Thoracic aorta (tissue), 2 donors: ENCODE measurements around the gene TP53AIP1. TPM values are rescaled to one million over a fixed set of nuclear protein-coding genes. Genes with fewer than 3 reads are reported as not detected.

Experiments
- ATAC-seq: fragments of 150-250 bp; one replicate; pipeline ENCODE4 v1.8.0; 2017; ENCODE audit warnings: low read depth; ENCODE audit not compliant: insufficient number of reproducible peaks, low FRiP score
- DNase-seq: peaks from one replicate; pipeline ENCODE4 v3.0.0-alpha.2; 2020; ENCODE audit warnings: low spot score
- H3K27ac ChIP-seq, 2 donors: fragments of 200-600 bp; sonication (generic); 1 replicate in 1 of 2; 2 replicates in 1 of 2; pipeline ENCODE4 v1.5.1; 2016; ENCODE audit warnings: mild to moderate bottlenecking in 2 of 2, moderate library complexity in 2 of 2
- H3K27me3 ChIP-seq: fragments of 200-600 bp; sonication (generic); replicated peaks from 2 replicates; pipeline ENCODE4 v1.6.0; 2016; ENCODE audit warnings: mild to moderate bottlenecking; ENCODE audit not compliant: insufficient read depth
- H3K36me3 ChIP-seq: fragments of 200-600 bp; sonication (generic); one replicate; pipeline ENCODE4 v1.5.1; 2016
- H3K4me1 ChIP-seq, 2 donors: fragments of 200-600 bp; sonication (generic); 1 replicate in 1 of 2; 2 replicates in 1 of 2; pipeline versions ENCODE4 v1.5.1 to v1.6.0; 2016; ENCODE audit warnings: low read depth in 2 of 2, mild to moderate bottlenecking in 1 of 2; ENCODE audit not compliant: control insufficient read depth in 1 of 2
- H3K4me3 ChIP-seq: fragments of 200-600 bp; sonication (generic); 2 replicates; pipeline ENCODE4 v1.5.1; 2016; ENCODE audit warnings: mild to moderate bottlenecking
- H3K9me3 ChIP-seq: fragments of 200-600 bp; sonication (generic); 2 replicates; pipeline ENCODE4 v1.5.1; 2016
- CTCF ChIP-seq: fragments of 200-600 bp; sonication (generic); IDR thresholded peaks from one replicate; pipeline ENCODE4 v1.5.1; 2019; ENCODE audit warnings: antibody characterized with exemption
- total RNA-seq, 2 donors: library from RNA; depleted of rRNA; stranded (reverse); fragments of >200 nt; gene quantifications; one replicate each; pipeline versions ENCODE4 v1.1.0 to v1.2.3, GENCODE V29; 2016

The TP53AIP1 gene
- total RNA-seq, 2 donors from 2014 or later = not detected

DNA sequence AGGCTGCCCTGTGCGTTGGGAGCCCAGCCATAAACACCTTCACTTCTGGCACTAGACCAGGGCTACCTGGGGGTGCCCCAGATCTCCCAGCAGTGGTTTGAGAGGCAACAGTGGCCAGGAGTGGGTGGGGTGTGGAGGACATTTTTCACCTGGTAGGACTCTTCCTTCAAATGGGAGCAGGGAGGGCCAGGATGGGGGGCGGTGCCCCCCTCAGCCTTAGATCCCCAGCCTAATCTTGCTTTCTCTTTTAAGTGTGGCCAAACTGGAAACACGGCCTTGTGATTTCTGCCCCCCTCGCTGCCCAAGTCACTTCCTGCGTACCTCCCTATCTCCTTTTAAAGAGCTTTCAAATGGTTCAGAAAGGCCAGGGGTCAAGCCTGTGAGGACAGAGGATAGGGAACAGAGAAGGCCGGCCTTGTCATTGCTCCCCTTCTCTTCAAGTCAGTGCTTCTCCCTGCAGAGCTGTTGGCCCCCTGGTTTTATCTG, 50.7 kb downstream of the TP53AIP1 start:
- Histone ChIP-seq H3K4me1 (peaks cover 12 to 50% of the 10 kb centered on the region in 2 donors), H3K27ac (no peak overlapping the region), H3K36me3 (no peaks in the 10 kb centered on the region), H3K27me3 (no peaks in the 10 kb centered on the region), H3K4me3 (peak overlapping the region; percentile 82), H3K9me3 (no peaks in the 10 kb centered on the region)
- DNase-seq (no peak), ATAC-seq (no peak)
- TF ChIP-seq CTCF = no peak

DNA sequence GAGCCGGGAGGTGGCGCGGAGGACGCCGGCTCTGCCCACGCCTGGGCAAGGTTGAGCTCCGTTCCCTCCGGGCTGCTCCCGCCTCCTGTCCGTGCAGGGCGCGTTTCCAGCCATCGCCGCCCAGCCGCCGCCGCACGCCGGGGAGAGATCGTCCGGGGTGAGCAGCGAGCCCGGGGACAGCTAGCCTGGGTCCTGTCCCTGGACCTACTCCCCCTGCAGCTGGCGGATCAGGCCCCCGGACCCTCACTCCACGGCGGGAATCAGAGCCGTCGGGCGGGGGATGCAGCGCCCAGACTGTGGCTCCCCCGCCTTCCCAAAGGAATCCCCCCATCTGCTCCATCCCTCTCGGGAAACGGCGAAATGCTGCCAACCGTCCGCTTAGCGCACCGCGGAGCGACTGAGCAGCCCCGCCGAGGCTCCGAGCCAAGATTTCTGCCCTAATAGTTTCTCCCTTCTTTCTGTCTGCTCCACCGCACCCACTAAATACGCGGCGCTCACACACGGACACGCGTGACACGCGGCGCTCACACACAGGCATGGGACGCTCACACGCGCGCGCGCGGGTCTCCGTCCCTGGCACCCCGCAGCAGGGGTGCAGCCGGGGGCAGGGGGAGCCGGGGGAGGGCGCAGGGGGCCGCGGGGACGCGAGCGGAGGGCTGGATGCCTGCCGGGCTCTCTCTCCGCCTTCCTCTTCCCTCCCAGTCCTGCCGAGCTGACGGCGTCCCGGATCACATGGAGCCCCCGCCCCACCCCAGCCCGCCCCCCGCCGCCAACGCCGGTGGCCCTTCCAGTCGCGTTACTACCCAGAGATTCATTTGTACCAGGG, 51.9 kb downstream of the TP53AIP1 start, which contains the start of gene KCNJ5:
KCNJ5 (plus strand) TSS at position 814 of the 826 bp plus-strand sequence. CDS start 19,918 bp downstream, outside the sequence.
- TF ChIP-seq CTCF = no peak
- Histone ChIP-seq H3K4me3 (peak within 1 kb of the TSS; percentile 82), H3K36me3 (no peaks in the 10 kb centered on the region), H3K9me3 (no peaks in the 10 kb centered on the region), H3K27ac (no peak within 1 kb of the TSS), H3K4me1 (peaks cover 12 to 42% of the 10 kb centered on the region in 2 donors), H3K27me3 (no peaks in the 10 kb centered on the region)
- ATAC-seq (no peak), DNase-seq (no peak)

GRCh38 chr11:128890216-128890542, 52.5 kb downstream of the TP53AIP1 start:
- H3K27me3 ChIP-seq = no peaks in the 10 kb centered on the region
- H3K9me3 ChIP-seq = no peaks in the 10 kb centered on the region
- no peak overlapping the region for H3K27ac ChIP-seq
- DNase-seq (no peak), ATAC-seq (no peak)
- no peaks in the 10 kb centered on the region for H3K36me3 ChIP-seq
- no peak for TF ChIP-seq CTCF
- H3K4me1 ChIP-seq = peaks cover 12 to 37% of the 10 kb centered on the region in 2 donors
- peak overlapping the region; percentile 82 for H3K4me3 ChIP-seq

DNA sequence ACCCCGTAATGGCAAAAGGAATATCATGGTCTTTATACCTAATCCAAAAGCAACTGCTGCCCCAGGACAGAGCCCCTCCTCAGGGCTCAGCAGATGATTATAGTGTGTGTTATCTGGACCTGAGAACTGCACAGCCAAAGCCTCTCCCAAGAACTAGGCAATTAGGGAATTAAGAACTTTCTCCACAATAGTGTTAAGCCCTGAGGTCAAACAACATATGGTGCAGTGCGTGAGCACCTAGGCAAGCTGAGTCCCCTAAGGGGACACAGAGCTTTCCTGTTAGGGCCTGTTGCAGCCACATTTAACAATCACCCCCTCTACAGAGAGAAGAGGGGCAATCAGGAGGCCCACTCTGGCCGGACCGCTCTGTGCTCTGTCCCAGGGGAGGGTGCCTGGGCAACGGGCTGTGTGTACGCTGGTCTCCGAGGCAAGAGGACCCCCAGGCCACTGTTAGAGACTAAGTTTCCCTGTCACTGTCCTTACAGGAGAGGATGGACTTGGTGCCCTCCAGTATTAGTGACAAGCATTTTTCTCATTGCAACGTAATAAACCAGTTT, 52.9 kb downstream of the TP53AIP1 start:
- TF ChIP-seq CTCF = no peak
- H3K9me3 ChIP-seq = no peaks in the 10 kb centered on the region
- DNase-seq (no peak), ATAC-seq (no peak)
- no peak overlapping the region for H3K27ac ChIP-seq
- peak overlapping the region; percentile 82 for H3K4me3 ChIP-seq
- no peaks in the 10 kb centered on the region for H3K27me3 ChIP-seq
- peaks cover 10 to 32% of the 10 kb centered on the region in 2 donors for H3K4me1 ChIP-seq
- H3K36me3 ChIP-seq = no peaks in the 10 kb centered on the region
